NCI-H82 treated with DMSO at 0.1 percent for 48 hours (cell line): Measurements from ENCODE around the gene GPR158.

Experiments used
- DNase-seq: peaks from one replicate; lab custom pipeline; 2025; ENCODE audit not compliant: unreplicated experiment; lab: John Stamatoyannopoulos, UW

The GPR158 gene

DNA sequence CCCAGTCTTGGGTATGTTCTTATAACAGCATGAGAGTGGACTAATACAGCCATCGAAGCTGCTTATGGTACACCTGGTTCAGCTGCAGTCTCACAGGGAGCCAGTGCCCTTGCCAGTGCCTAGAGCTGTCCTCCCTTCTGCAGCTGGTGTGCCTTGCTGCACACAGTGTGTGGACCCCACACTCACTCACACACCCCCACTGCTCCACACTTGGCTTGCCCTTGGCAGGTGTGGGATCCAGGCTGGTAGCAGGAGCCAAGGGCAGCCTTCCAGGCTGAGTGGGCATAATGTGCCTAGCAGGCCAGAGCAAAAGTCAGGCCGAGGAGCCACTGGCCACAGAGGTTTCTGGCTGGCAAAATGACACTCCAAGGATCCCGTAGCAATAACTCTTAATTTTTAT lies 217.3 kb downstream of the GPR158 start:
- DNase-seq = no peak

DNA sequence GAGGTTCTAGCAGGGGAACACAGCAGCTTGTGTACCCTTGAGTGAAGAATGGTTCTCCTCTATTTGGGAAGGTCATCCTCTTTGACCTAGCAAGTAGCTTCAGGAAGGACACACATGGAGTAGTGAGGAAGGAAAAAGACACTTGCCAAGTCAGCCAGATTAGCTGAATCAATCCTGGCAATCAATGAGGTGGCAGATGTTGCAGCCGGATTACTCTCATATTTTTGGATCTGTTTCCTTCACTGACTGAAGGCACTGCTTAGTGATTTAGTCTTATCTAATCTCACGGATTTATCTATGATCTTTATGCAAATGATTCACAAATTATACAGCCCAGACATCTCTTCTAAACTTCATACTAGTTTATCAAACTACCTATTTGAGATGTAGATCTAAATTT lies 218.8 kb downstream of the GPR158 start:
- DNase-seq = peak; percentile 50

DNA sequence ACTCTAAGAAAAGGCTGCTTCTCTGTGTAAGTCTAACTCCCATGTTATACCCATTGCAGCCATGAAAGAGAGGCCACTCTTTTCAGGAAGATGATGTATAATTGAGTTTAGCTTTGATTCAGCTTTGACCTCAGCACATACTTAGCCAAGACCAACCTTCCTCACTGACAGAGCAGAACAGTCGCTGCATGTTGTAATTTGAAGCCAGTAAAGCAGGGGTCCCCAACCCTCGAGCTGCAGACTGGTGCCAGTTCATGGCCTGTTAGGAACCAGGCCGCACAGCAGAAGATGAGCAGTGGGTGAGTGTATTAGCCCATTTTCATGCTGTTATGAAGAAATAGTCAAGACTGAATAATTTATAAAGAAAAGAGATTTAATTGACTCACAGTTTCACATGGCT lies 223.9 kb downstream of the GPR158 start:
- no peak for DNase-seq

GRCh38 chr10:25405871-25406270 lies 231.1 kb downstream of the GPR158 start:
- no peak for DNase-seq

GRCh38 chr10:25417611-25418010 lies 242.8 kb downstream of the GPR158 start:
- DNase-seq = no peak

- no peak for DNase-seq
These were observed 251.0 kb downstream of the GPR158 start for GRCh38 chr10:25425776-25426175.

DNA sequence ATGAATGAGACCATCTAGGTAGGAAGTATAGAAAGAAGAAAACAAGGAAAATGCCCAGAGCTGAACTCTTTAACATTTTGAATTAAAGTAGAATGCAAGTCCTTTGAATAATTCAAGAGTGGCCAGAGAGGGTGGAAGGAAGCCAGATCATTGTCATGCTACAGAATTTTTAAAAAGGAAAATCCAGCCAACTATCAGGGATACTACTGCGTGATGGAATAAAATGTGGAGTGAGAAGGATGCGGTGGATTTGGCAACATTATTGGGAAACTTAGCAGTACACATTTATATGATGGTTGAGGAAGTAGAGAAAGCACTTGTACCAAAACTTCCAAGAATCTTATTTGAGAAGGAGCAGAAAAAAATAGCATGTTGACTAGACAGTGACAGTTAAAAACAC lies 261.6 kb downstream of the GPR158 start:
- no peak for DNase-seq

- DNase-seq = no peak
These were observed 266.5 kb downstream of the GPR158 start for GRCh38 chr10:25441270-25441669.

- DNase-seq = no peak
These were observed 269.5 kb downstream of the GPR158 start for GRCh38 chr10:25444266-25444665.

- no peak for DNase-seq
These were observed 276.6 kb downstream of the GPR158 start for GRCh38 chr10:25451401-25451800.

- DNase-seq = no peak
These were observed 278.8 kb downstream of the GPR158 start for GRCh38 chr10:25453619-25454018.

DNA sequence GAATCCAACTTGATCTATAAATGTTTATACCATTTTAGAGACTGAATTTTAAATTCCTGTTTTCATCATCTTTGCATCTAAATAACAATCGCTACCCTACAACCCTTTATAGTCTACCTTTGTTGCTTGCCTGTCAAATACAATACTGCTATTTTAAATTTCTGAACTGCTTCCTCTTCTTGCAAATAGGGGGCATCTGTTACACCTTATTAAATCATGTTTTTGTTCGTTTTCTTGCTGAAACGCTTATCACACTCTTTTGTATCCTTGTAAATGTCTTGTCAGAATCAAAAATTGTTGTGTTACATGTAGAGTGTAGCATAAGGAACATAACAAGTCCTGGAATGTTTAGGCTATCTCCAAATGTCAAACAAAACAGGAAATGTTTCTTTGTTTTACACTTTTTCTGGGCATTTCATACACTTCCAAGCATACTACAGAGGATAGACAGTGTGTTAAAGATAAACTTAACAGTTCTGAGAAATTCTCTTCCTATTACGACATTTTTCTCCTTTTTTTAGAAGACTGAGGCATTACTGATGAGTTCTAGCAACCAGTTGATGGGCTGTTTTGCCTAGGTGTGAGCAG lies 281.3 kb downstream of the GPR158 start:
- no peak for DNase-seq

GRCh38 chr10:25457552-25457951 lies 282.8 kb downstream of the GPR158 start:
- no peak for DNase-seq

DNA sequence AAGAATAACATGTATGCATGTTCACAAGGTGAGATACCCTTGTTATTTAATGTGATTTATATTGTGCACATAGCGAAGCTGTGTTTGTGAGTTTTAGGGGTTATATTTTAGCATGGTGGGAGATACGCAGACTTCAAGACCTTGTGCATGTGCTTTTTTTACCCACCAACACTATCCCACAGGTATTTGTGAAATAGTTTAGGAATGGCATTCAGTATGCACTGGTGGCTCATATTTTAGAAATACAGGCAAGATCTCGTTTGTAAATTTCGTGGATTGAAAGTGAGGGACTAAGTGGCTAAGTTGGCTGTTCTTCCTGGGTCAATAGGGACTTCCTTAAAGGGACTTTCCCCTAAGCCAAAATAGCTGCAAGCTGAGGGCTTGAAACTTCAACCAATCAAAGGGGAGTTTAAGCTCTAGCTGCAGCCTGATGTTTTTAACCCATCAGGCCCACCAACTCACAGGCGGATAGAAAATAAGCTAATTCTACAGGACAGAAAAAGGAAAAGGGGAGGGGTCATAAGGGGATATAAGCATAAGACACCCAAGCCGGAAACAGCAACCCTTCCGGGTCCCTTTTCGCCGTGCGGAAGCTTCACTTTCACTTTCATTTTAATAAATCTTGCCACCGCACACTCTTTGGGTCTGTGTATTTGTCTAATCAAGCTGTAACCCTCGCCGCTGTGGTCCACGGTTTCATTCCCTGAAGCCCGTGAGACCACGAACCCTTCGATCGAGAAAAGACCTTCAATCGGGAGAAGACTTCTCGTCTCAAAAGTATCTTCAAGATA lies 291.0 kb downstream of the GPR158 start:
- DNase-seq = no peak

GRCh38 chr10:25467881-25468280 lies 293.1 kb downstream of the GPR158 start:
- no peak for DNase-seq

DNA sequence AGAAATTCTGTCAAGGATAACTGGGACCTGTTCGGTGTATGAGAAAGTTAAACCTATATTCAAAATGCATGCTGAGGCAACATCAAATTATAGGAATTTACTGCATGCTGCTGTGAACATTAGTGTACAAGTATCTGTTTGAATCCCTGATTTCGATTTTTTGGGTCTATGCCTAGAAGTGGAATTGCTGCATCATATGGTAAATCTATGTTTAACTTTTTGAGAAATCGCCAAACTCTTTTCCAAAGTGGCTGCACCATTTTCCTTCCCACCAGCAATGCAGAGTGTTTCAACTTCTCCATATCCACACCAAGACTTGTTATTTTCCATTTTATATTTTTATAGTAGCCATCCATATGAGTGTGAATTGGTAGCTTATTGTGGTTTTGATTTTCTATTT lies 306.7 kb downstream of the GPR158 start:
- no peak for DNase-seq

GRCh38 chr10:25483999-25484398 lies 309.2 kb downstream of the GPR158 start:
- no peak for DNase-seq

DNA sequence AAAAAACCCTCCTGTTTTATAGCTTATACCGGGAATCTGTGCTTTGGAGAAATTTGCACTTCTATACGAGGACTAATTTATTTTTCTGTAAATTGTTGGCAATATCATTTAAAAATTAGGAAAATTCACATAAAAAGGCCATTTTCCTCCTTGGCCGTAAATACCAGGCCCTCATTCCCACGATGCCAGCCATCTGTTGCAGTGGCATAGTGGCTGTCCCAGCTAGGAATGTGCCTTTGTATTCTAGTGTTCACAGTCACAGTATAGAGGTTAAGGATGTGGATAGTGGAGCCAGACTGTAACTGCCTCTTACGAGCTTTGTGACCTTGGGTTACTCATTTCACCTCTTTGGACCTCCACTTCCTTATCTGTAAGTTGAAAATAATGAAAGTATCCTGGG lies 312.5 kb downstream of the GPR158 start:
- no peak for DNase-seq

DNA sequence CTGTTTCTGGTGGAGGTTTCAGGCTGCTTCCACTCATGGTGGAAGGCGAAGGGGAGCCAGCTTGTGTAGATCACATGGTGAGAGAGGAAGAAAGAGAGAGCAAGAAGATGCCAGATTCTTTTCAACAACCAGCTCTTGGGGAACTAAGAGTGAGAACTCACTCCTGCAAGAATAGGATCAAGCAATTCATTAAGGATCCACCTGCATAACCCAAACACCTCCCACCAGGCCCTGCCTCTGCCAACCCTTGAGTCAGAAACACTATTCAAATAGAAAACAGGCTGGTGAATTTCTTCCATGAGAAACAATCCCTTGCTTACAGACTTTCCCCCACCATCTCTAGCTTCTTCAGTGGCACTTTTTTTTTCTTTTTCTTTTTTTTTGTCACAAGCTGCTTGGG lies 317.2 kb downstream of the GPR158 start:
- no peak for DNase-seq

- no peak for DNase-seq
These were observed 317.9 kb downstream of the GPR158 start for GRCh38 chr10:25492680-25493079.

GRCh38 chr10:25493122-25493893 lies 318.5 kb downstream of the GPR158 start:
- DNase-seq = no peak

- DNase-seq = no peak
These were observed 322.4 kb downstream of the GPR158 start for GRCh38 chr10:25497246-25497645.
